GM19438 (cell line): ENCODE measurements around the gene EXOC3.
"Not testable (repeated sequence)": the region's sequence is repeated elsewhere in the genome, so short reads cannot be mapped to it uniquely, and the experiment has no call there.

Source experiments
- ATAC-seq: cut with Tn5 transposase; IDR thresholded peaks from one replicate; pipeline ENCODE4 v1.9.1; 2021; ENCODE audit warnings: low read depth; ENCODE audit not compliant: unreplicated experiment

EXOC3 gene

GRCh38 chr5:470961-471749, 28.2 kb downstream of the EXOC3 start:
- ATAC-seq = no peak

- ATAC-seq = no peak
Measured at GRCh38 chr5:471750-472058, 28.7 kb downstream of the EXOC3 start.

DNA sequence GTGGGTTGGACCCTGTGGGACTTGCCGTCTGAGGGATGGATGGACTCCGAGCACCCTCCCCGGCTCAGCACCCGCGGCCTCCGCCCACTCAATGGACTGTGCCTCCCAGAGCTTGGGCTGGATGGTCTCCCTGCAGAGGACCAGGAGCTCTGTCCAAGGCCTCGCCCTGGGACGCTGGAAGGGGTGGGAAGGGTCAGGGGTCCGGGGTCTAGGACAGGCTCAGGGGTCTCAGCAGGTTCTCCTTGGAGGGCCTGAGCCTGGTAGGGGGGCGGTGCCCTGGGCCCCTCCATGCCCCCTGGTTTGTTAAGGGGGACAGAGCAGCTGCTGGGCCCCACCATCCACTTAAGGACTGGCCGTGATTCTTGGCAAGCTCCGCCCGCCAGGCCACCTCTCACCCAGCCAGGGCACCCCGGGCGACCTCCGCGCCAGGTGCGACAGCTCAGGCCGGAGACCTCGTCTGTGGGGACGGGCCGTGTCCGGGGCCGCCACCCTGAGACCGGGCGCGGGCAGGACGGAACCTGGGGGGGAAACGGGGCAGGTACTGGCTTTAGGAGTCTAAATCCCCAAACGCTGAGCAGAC, 29.2 kb downstream of the EXOC3 start:
- ATAC-seq = peak; percentile 18

DNA sequence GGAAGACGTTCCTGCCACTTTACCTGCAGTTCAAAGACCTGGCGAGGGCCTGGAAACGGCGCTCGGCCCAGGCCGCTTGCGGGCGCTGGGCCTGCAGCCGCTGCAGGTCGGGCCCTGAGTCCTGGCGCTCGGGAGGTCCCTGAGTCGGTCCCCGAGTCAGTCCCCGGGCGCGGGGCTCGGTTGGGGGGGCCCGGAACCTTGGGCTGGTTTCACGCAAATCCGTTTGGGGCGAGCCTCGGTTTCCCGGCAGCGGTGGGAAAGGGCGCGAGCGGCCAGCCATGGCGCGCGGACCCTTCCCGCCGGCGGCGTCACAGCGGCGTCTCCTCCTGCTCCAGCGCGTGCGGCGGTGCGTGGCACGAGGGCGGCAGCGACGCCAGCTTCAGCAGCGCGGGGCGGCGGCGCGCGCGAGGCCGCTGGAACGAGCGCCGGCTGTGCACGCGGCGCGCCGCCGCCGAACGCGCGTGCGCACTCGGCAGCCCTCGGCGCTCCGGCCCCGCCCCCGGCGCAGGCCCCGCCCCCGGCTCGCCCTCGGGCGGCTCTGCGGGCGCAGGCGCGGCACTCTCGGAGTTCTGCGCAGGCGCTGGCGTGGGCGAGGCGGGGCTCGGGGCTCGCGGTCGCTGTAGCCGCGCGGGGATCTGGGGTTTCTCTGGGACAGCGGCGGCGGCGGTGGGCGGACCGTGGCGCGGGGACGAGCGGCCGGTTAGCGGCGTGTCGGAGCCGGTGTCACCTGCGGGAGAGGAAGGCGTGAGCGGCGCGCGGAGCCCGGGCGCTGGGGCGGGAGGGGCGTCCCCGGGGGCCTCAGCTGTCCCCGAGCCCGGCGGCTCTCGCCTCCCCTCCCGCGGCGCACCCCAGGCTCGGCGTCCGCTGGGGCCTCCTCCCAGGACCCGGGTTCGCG, 29.9 kb downstream of the EXOC3 start:
- peak; percentile 52 for ATAC-seq

- peak; percentile 15 for ATAC-seq
Measured at GRCh38 chr5:473551-474192, 30.7 kb downstream of the EXOC3 start.

- not testable (repeated sequence) for ATAC-seq
Measured at GRCh38 chr5:474232-474839, 31.4 kb downstream of the EXOC3 start.

DNA sequence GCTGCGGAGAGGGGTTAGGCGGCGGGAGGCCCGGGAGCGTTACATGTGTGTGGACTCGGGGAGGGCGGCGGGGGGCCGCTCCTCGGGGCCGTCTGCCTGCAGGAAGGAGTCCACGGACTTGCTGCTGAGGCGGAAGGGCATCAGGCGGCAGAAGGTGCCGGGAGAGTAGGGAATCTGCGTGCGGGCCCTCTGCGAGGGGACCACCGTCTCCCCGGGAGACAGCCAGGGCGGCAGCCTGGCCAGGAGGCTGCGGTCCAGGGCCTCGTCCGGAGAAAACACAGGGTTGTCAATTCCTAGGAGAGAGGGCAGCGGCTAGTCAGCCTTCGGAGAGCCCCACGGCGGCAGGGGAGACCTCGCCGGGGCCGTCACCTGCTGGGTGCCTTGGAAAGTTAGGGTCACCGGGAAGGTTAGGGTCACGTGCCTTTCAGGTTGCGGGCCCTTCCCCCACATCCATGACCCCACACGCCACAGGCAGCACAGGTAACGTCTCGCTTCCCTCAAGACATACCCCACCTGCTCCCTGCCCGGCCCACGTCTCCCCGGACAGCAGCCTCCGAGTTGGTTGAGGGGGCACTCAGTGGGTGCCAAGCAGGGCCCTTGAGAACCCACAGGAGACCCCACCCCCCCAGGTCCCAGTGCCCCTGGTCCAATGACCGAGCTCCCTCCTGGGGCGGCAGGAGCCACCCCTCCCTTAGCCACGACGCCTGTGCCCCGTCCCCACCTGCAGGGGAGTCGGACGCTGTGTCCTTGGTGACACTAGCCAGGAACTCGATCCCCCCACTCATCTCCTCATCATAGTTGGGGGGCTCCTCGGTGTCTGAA, 32.1 kb downstream of the EXOC3 start:
- ATAC-seq = no peak

DNA sequence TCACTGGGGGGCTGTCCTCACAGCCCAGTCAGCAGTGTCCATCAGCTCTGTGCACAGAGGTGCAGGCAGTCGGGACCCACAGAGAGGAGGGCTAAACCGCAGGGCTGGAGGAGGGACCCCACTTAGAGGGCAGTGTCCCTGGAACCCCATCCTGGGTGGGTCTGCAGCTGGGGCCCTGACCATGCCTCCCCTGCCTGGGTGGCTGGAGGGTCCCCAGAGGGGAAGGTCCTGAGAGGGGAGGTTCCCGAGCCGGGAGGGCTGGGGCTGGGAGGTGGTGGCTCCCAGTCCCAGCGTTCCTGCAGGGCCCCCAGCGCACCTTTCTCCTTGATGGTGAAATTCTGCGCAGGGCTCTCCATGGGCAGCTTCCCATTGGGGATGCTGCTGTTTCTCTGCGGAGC, 32.7 kb downstream of the EXOC3 start:
- ATAC-seq = no peak

- no peak for ATAC-seq
Measured at GRCh38 chr5:476102-476813, 33.3 kb downstream of the EXOC3 start.

DNA sequence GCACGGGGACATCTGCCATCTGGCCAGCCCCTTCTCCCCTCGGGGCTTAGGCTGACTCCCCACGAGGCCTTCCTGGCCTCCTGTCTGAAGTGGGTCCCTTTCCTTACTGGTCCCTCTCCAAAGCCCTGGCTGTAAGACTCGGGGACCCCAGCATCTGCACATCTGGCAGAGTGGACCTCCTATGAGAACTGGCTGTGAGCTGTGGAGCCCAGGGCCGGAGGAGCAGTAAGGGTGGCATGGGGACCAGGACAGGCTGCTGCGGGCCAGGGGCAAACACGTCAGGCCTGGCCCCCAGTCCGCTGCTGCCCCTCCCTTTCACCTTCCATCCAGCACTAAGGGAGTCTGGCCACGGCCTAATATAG, 33.8 kb downstream of the EXOC3 start:
- no peak for ATAC-seq

GRCh38 chr5:477247-477646, 34.3 kb downstream of the EXOC3 start:
- no peak for ATAC-seq

DNA sequence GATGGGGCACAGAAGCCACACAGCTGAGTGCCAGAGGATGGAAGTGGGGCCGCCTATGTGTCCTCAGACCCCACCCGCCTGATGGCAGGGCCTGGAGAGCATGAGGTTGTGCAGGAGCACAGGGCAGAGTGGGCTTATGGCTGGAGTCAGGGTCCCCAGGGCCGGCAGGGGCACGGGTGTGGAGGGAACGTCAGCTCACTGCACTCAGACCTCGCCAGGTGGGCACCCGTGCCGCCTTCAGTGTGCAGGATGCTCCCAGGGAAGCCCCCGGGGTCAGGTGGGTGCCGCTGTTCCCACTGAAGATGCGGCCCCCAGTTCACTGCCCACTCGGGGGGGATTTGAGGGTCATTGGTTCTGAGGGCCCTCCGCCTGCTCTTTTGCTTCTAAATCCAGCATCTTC, 34.9 kb downstream of the EXOC3 start:
- ATAC-seq = no peak

- ATAC-seq = no peak
Measured at GRCh38 chr5:478369-478981, 35.5 kb downstream of the EXOC3 start.

- no peak for ATAC-seq
Measured at GRCh38 chr5:478982-479535, 36.1 kb downstream of the EXOC3 start.

- ATAC-seq = no peak
Measured at GRCh38 chr5:479566-480319, 36.8 kb downstream of the EXOC3 start.

DNA sequence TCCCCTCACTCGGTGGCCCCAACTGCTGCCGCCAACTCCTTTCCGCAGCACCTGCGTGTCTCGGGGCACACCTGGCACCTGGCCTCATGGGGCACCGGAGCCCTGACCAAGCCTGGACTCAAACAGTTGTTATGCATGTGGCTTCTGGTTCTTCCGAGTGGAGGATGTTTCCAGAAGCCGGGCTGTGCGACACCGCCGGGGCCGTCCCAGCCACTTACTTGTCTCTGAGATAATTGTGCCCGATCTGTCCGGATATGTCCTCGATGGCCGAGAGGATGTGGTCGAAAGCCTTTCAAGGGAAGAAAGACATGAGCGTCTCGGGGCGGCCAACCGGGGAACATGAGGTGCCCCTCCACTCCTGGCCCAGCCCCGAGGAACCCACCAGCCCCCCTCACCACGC, 38.4 kb downstream of the EXOC3 start:
- no peak for ATAC-seq

GRCh38 chr5:482021-482420, 39.0 kb downstream of the EXOC3 start:
- ATAC-seq = no peak

DNA sequence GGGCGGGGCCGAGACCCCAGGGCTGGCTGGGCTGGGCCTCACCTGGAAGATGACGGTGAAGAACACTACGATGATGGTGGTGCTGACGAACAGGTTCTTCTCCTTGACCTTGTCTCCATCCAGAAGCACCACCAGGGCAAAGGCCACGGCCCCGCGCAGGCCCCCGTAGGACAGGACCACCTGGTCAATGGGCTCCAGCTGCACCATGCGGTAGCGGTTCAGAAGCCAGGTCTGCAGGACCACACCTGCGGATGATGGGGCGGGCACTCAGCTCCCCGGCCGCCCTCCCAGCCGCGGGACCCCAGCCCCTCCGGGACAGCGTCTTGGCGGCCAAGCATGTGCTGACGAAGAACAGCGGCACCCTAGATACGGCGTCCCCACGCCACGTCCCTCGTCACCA, 39.5 kb downstream of the EXOC3 start:
- ATAC-seq = no peak
